Measurements from ENCODE around the gene CALML3. TPM values are rescaled to one million over a fixed set of nuclear protein-coding genes. Genes with fewer than 3 reads are reported as not detected.

CALML3 gene
- total and polyA plus RNA-seq, 2 of the 13 experiments (the other 11 are each of a cell fraction or from before 2014, with no cell fraction given): not detected

GRCh38 chr10:5509236-5509635, 15.5 kb upstream of the CALML3 start:
- Histone ChIP-seq H4K20me1 (ENCODE audit: insufficient read depth, low read length) (no peaks in the 10 kb centered on the region), H3K4me3 (replicated peaks in 1 of 3; ENCODE audit: insufficient read depth in 1 of 3, low read depth in 2 of 3, low read length in 3 of 3) (no peak overlapping the region), H3K27me3 (ENCODE audit: control insufficient read depth in 1 of 2, insufficient read depth in 2 of 2, low read length in 2 of 2) (peaks cover 10 to 44% of the 10 kb centered on the region in 2 experiments), H3K4me2 (ENCODE audit: low read depth, low read length) (no peak overlapping the region), H3K9me3 (ENCODE audit: low read length) (no peaks in the 10 kb centered on the region), H3K36me3 (replicated peaks in 1 of 2; ENCODE audit: control insufficient read depth in 1 of 2, insufficient read depth in 2 of 2, low read length in 2 of 2) (no peaks in the 10 kb centered on the region), H3K4me1 (ENCODE audit: insufficient read depth, low read length) (peaks cover 27% of the 10 kb centered on the region), H3K27ac (ENCODE audit: extremely low read length, insufficient read depth, low read length) (no peak overlapping the region), H3K9ac (ENCODE audit: insufficient read depth, low read depth, low read length) (no peak overlapping the region), H2AFZ (ENCODE audit: low read length) (no peak overlapping the region), H3K79me2 (ENCODE audit: insufficient read depth, low read length) (no peaks in the 10 kb centered on the region)
- ChIA-PET CTCF (ENCODE audit: low intra/inter-chr PET ratio, low total read pairs) (no interaction called here), POLR2A (interaction anchor here (1.1 kb wide), 1 partner anchor 63 kb away, joined by 3 read pairs; no protein-coding TSS in a partner anchor)
- TF ChIP-seq, protein P1, sequence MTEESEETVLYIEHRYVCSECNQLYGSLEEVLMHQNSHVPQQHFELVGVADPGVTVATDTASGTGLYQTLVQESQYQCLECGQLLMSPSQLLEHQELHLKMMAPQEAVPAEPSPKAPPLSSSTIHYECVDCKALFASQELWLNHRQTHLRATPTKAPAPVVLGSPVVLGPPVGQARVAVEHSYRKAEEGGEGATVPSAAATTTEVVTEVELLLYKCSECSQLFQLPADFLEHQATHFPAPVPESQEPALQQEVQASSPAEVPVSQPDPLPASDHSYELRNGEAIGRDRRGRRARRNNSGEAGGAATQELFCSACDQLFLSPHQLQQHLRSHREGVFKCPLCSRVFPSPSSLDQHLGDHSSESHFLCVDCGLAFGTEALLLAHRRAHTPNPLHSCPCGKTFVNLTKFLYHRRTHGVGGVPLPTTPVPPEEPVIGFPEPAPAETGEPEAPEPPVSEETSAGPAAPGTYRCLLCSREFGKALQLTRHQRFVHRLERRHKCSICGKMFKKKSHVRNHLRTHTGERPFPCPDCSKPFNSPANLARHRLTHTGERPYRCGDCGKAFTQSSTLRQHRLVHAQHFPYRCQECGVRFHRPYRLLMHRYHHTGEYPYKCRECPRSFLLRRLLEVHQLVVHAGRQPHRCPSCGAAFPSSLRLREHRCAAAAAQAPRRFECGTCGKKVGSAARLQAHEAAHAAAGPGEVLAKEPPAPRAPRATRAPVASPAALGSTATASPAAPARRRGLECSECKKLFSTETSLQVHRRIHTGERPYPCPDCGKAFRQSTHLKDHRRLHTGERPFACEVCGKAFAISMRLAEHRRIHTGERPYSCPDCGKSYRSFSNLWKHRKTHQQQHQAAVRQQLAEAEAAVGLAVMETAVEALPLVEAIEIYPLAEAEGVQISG (CRISPR knock-in tag; IDR thresholded peaks at IDR 0.05): no peak
- TF ChIP-seq CBX1 (IDR thresholded peaks at IDR 0.05; ENCODE audit: low read depth): no peak
- TF ChIP-seq ZNF138 (CRISPR knock-in tag; IDR thresholded peaks at IDR 0.05; ENCODE audit: low read depth): no peak
- DNase-seq (ENCODE audit: low spot score): no peak
- no TSS peak for BruUV-seq (replicated peaks)
- 84% methylated on average over 9 of the region's 9 CpGs for WGBS (ENCODE audit: low lambda C conversion rate)
- intact Hi-C loops (cut with micrococcal nuclease; ENCODE audit: unreplicated experiment): no loop called here
- ATAC-seq: no peak
- in situ Hi-C loops (cut with HindIII; ENCODE audit: extremely low pct_ligation_motif_present, low pct_unique_long_range_greater_than_20kb): no loop called here
- no peak for FAIRE-seq

DNA sequence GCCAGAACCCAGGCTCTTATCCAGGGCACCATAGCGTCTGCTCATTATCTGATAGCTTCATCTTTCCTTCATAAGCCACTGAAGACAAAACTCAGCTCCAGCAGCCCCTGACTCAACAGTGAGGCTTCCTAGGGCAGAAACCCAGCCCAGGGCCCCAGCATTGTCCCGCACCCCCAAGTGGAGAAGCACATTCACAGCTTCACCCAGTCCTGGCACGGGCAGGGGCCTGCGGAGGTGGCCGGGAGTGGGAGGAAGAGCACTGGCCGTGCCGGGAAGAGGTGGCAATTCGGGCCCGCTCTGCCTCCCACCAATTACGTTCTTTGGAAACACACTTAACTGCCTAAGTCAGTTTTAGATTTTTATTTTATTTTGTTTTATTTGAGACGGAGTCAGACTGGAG, 15.1 kb upstream of the CALML3 start:
- no peaks in the 10 kb centered on the region for H4K20me1 ChIP-seq (ENCODE audit: insufficient read depth, low read length)
- WGBS (ENCODE audit: low lambda C conversion rate): 80% methylated on average over 9 of the region's 11 CpGs
- no peak overlapping the region for H3K9ac ChIP-seq (ENCODE audit: insufficient read depth, low read depth, low read length)
- H2AFZ ChIP-seq (ENCODE audit: low read length): no peak overlapping the region
- CTCF ChIA-PET (ENCODE audit: low intra/inter-chr PET ratio, low total read pairs): no interaction called here
- no TSS peak for BruUV-seq (replicated peaks)
- FAIRE-seq: no peak
- in situ Hi-C loops (cut with HindIII; ENCODE audit: extremely low pct_ligation_motif_present, low pct_unique_long_range_greater_than_20kb) (no loop called here), intact Hi-C loops (cut with micrococcal nuclease; ENCODE audit: unreplicated experiment) (loop anchor here (10.0 kb wide), 1 partner anchor 65 kb away; no protein-coding TSS in a partner anchor)
- no peak for DNase-seq (ENCODE audit: low spot score)
- H3K9me3 ChIP-seq (ENCODE audit: low read length): no peaks in the 10 kb centered on the region
- no peak for ATAC-seq
- no peaks in the 10 kb centered on the region for H3K36me3 ChIP-seq (replicated peaks in 1 of 2; ENCODE audit: control insufficient read depth in 1 of 2, insufficient read depth in 2 of 2, low read length in 2 of 2)
- H3K4me3 ChIP-seq (replicated peaks in 1 of 3; ENCODE audit: insufficient read depth in 1 of 3, low read depth in 2 of 3, low read length in 3 of 3): no peak overlapping the region
- peaks cover 26% of the 10 kb centered on the region for H3K4me1 ChIP-seq (ENCODE audit: insufficient read depth, low read length)
- H3K79me2 ChIP-seq (ENCODE audit: insufficient read depth, low read length): no peaks in the 10 kb centered on the region
- no peak overlapping the region for H3K4me2 ChIP-seq (ENCODE audit: low read depth, low read length)
- H3K27me3 ChIP-seq (ENCODE audit: control insufficient read depth in 1 of 2, insufficient read depth in 2 of 2, low read length in 2 of 2): peaks cover 10 to 40% of the 10 kb centered on the region in 2 experiments
- POLR2A ChIA-PET: interaction anchor here (1.1 kb wide), 1 partner anchor 63 kb away, joined by 3 read pairs; no protein-coding TSS in a partner anchor
- H3K27ac ChIP-seq (ENCODE audit: extremely low read length, insufficient read depth, low read length): no peak overlapping the region
- TF ChIP-seq U2AF1 (optimal IDR thresholded peaks at IDR 0.05; ENCODE audit: low read depth, low read length): no peak
- no peak for TF ChIP-seq ZNF619 (CRISPR knock-in tag; IDR thresholded peaks at IDR 0.05)
- TF ChIP-seq, protein P2, sequence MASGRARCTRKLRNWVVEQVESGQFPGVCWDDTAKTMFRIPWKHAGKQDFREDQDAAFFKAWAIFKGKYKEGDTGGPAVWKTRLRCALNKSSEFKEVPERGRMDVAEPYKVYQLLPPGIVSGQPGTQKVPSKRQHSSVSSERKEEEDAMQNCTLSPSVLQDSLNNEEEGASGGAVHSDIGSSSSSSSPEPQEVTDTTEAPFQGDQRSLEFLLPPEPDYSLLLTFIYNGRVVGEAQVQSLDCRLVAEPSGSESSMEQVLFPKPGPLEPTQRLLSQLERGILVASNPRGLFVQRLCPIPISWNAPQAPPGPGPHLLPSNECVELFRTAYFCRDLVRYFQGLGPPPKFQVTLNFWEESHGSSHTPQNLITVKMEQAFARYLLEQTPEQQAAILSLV (CRISPR knock-in tag; IDR thresholded peaks at IDR 0.05; ENCODE audit: borderline replicate concordance): no peak
- TF ChIP-seq CBX2 (IDR thresholded peaks at IDR 0.05; ENCODE audit: low read depth, low read length): no peak
- TF ChIP-seq CBX2 (CRISPR knock-in tag; IDR thresholded peaks at IDR 0.05; ENCODE audit: low read depth): no peak
- TF ChIP-seq PTBP1 (IDR thresholded peaks at IDR 0.05; ENCODE audit: low read depth, low read length, poor library complexity, severe bottlenecking): no peak
- no peak for TF ChIP-seq JDP2 (CRISPR knock-in tag; IDR thresholded peaks at IDR 0.05; ENCODE audit: borderline replicate concordance)
- TF ChIP-seq, protein P3, sequence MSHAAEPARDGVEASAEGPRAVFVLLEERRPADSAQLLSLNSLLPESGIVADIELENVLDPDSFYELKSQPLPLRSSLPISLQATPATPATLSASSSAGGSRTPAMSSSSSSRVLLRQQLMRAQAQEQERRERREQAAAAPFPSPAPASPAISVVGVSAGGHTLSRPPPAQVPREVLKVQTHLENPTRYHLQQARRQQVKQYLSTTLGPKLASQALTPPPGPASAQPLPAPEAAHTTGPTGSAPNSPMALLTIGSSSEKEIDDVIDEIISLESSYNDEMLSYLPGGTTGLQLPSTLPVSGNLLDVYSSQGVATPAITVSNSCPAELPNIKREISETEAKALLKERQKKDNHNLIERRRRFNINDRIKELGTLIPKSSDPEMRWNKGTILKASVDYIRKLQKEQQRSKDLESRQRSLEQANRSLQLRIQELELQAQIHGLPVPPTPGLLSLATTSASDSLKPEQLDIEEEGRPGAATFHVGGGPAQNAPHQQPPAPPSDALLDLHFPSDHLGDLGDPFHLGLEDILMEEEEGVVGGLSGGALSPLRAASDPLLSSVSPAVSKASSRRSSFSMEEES (CRISPR knock-in tag; IDR thresholded peaks at IDR 0.05): no peak
- TF ChIP-seq ZNF350 (CRISPR knock-in tag; IDR thresholded peaks at IDR 0.05; ENCODE audit: borderline replicate concordance, low read depth): no peak

All from HepG2 (cell line).